ENCODE measurements around the gene CEACAM21.

- TF ChIP-seq EZH2phosphoT487 (IDR thresholded peaks at IDR 0.05; ENCODE audit: borderline replicate concordance, low read depth, low read length), result no peak
- no peak for TF ChIP-seq CTCF (conservative IDR thresholded peaks at IDR 0.05; ENCODE audit: low read length)
Observed at GRCh38 chr19:41588497-41589209, 12.7 kb downstream of the CEACAM21 start.

Measured in OCI-LY7 (cell line).